OCI-LY1 (cell line): ENCODE data around the gene TUBGCP2.

Experiments
- H2AFZ ChIP-seq: fragments of 200-600 bp; sonication (generic), shearing (Covaris generic); 2 replicates; pipeline ENCODE4 v1.6.0; 2014; ENCODE audit warnings: antibody characterized with exemption, mild to moderate bottlenecking, low read length
- H3F3A ChIP-seq: fragments of 200-600 bp; sonication (generic), shearing (Covaris generic); 2 replicates; pipeline ENCODE4 v1.6.0; 2014; ENCODE audit warnings: mild to moderate bottlenecking, antibody characterized with exemption, low read length, moderate library complexity; ENCODE audit not compliant: insufficient read depth
- H3K27ac ChIP-seq: fragments of 200-600 bp; sonication (generic); 2 replicates; pipeline ENCODE4 v1.5.1; 2014; ENCODE audit warnings: low read length, mixed run types, mild to moderate bottlenecking, low read depth; ENCODE audit not compliant: poor library complexity, severe bottlenecking
- H3K27me3 ChIP-seq: fragments of 200-600 bp; sonication (generic); 2 replicates; pipeline ENCODE4 v1.6.0; 2014; ENCODE audit warnings: antibody characterized with exemption, mild to moderate bottlenecking, low read length, moderate library complexity; ENCODE audit not compliant: insufficient read depth
- H3K36me3 ChIP-seq: fragments of 200-600 bp; sonication (generic); 2 replicates; pipeline ENCODE4 v1.6.1; 2014; ENCODE audit warnings: mild to moderate bottlenecking, antibody characterized with exemption, low read length, moderate library complexity, mixed read lengths; ENCODE audit not compliant: insufficient read depth
- H3K4me1 ChIP-seq: fragments of 200-600 bp; sonication (generic); 2 replicates; pipeline ENCODE4 v1.5.1; 2014; ENCODE audit warnings: mild to moderate bottlenecking, low read length, moderate library complexity; ENCODE audit not compliant: insufficient read depth, severe bottlenecking
- H3K4me2 ChIP-seq: fragments of 200-600 bp; sonication (generic), shearing (Covaris generic); 2 replicates; pipeline ENCODE4 v1.6.1; 2014; ENCODE audit warnings: low read length
- H3K4me3 ChIP-seq: fragments of 200-600 bp; sonication (generic); 2 replicates; pipeline ENCODE4 v1.5.1; 2014; ENCODE audit warnings: low read length, low read depth, mild to moderate bottlenecking, mixed read lengths; ENCODE audit not compliant: poor library complexity, severe bottlenecking
- H3K79me2 ChIP-seq: fragments of 200-600 bp; shearing (Covaris generic); 2 replicates; pipeline ENCODE4 v1.6.1; 2016; ENCODE audit warnings: mixed run types, low read length, mixed read lengths; ENCODE audit not compliant: insufficient read depth
- H3K9ac ChIP-seq: fragments of 200-600 bp; sonication (generic), shearing (Covaris generic); 2 replicates; pipeline ENCODE4 v1.6.1; 2014; ENCODE audit warnings: mild to moderate bottlenecking, low read length, mixed read lengths
- H3K9me2 ChIP-seq: fragments of 200-600 bp; sonication (generic), shearing (Covaris generic); 2 replicates; pipeline ENCODE4 v1.6.1; 2014; ENCODE audit warnings: low read depth, mild to moderate bottlenecking, low read length, mixed read lengths
- H3K9me3 ChIP-seq: fragments of 200-600 bp; shearing (Covaris generic); 2 replicates; pipeline ENCODE4 v1.6.1; 2014; ENCODE audit warnings: low read length, mixed read lengths
- H4K20me1 ChIP-seq: fragments of 200-600 bp; sonication (generic), shearing (Covaris generic); 2 replicates; pipeline ENCODE4 v1.6.0; 2016; ENCODE audit warnings: mild to moderate bottlenecking, low read length; ENCODE audit not compliant: insufficient read depth
- EZH2 ChIP-seq: fragments of 200-600 bp; sonication (generic), shearing (Covaris generic); IDR thresholded peaks from 2 replicates; pipeline ENCODE4 v1.8.0; 2017; ENCODE audit warnings: borderline replicate concordance, mixed run types, mild to moderate bottlenecking, antibody characterized with exemption, low read length, moderate library complexity, mixed read lengths
- TF ChIP-seq, protein P1 (sequence below): fragments of 200-600 bp; sonication (generic), shearing (Covaris generic); IDR thresholded peaks from 2 replicates; pipeline ENCODE4 v1.5.1; 2017; ENCODE audit warnings: mild to moderate bottlenecking, antibody characterized with exemption, low read length, moderate library complexity, mixed read lengths

TUBGCP2 gene

DNA sequence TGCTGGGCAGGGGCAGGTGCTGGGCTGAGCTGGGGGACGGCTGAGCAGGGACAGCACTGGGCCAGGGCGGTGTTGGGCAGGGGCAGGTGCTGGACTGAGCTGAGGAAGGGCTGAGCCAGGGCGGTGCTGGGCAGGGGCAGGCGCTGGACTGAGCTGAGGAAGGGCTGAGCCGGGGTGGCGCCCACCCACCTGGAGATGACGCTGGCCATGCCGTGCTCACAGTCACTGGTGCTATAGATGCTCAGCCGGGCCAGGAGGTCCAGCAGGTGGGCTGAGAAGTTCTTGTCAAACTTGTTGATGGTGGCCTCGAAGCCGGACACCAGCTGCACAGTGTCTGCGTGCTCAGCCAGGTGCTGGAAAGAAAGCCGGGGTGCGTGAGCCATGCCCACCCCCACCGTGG lies 27.6 kb downstream of the TUBGCP2 start:
- TF ChIP-seq, protein P1, sequence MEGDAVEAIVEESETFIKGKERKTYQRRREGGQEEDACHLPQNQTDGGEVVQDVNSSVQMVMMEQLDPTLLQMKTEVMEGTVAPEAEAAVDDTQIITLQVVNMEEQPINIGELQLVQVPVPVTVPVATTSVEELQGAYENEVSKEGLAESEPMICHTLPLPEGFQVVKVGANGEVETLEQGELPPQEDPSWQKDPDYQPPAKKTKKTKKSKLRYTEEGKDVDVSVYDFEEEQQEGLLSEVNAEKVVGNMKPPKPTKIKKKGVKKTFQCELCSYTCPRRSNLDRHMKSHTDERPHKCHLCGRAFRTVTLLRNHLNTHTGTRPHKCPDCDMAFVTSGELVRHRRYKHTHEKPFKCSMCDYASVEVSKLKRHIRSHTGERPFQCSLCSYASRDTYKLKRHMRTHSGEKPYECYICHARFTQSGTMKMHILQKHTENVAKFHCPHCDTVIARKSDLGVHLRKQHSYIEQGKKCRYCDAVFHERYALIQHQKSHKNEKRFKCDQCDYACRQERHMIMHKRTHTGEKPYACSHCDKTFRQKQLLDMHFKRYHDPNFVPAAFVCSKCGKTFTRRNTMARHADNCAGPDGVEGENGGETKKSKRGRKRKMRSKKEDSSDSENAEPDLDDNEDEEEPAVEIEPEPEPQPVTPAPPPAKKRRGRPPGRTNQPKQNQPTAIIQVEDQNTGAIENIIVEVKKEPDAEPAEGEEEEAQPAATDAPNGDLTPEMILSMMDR, result no peak
- no peak for TF ChIP-seq EZH2
- no peak overlapping the region for H3K4me2 ChIP-seq
- H3K36me3 ChIP-seq, result peaks cover 50% of the 10 kb centered on the region
- H3K27ac ChIP-seq, result no peak overlapping the region
- H3K79me2 ChIP-seq, result no peaks in the 10 kb centered on the region
- H3F3A ChIP-seq, result no peaks in the 10 kb centered on the region
- H3K27me3 ChIP-seq, result no peaks in the 10 kb centered on the region
- H3K9ac ChIP-seq, result no peak overlapping the region
- peaks cover 7% of the 10 kb centered on the region for H3K4me1 ChIP-seq
- H3K9me3 ChIP-seq, result no peaks in the 10 kb centered on the region
- H3K9me2 ChIP-seq, result no peaks in the 10 kb centered on the region
- H2AFZ ChIP-seq, result no peak overlapping the region
- H4K20me1 ChIP-seq, result no peaks in the 10 kb centered on the region
- no peak overlapping the region for H3K4me3 ChIP-seq

DNA sequence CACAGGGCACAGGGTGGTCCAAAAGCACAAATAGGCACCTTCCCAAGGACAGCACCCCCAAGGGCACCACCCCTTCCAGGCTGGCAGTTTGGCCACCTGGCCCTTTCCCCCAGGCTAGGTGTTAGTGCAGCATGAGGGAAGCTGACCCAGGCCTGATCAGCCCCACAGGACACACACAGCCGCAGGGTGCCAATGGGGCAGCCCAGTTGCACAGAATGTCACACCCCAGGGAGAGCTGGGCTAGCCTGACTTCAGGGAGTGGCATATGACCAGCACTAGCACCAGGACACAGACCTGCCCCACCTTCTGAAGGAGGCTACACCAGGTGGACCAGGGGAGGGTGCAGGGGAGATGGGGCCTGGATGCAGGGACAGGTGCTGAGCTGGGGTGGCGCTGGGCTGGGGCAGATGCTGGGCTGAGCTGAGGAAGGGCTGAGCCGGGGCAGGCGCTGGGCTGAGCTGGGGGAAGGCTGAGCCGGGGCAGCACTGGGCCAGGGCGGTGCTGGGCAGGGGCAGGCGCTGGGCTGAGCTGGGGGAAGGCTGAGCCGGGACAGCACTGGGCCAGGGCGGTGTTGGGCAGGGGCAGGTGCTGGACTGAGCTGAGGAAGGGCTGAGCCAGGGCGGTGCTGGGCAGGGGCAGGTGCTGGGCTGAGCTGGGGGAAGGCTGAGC lies 28.1 kb downstream of the TUBGCP2 start:
- no peak overlapping the region for H3K4me2 ChIP-seq
- H3K9me3 ChIP-seq, result no peaks in the 10 kb centered on the region
- no peak overlapping the region for H2AFZ ChIP-seq
- H3K4me3 ChIP-seq, result no peak overlapping the region
- H3F3A ChIP-seq, result no peaks in the 10 kb centered on the region
- H4K20me1 ChIP-seq, result no peaks in the 10 kb centered on the region
- H3K36me3 ChIP-seq, result peaks cover 45% of the 10 kb centered on the region
- no peaks in the 10 kb centered on the region for H3K27me3 ChIP-seq
- no peak overlapping the region for H3K9ac ChIP-seq
- no peaks in the 10 kb centered on the region for H3K79me2 ChIP-seq
- no peaks in the 10 kb centered on the region for H3K9me2 ChIP-seq
- H3K4me1 ChIP-seq, result peaks cover 7% of the 10 kb centered on the region
- H3K27ac ChIP-seq, result no peak overlapping the region
- TF ChIP-seq EZH2, result no peak
- TF ChIP-seq, protein P1, result no peak

DNA sequence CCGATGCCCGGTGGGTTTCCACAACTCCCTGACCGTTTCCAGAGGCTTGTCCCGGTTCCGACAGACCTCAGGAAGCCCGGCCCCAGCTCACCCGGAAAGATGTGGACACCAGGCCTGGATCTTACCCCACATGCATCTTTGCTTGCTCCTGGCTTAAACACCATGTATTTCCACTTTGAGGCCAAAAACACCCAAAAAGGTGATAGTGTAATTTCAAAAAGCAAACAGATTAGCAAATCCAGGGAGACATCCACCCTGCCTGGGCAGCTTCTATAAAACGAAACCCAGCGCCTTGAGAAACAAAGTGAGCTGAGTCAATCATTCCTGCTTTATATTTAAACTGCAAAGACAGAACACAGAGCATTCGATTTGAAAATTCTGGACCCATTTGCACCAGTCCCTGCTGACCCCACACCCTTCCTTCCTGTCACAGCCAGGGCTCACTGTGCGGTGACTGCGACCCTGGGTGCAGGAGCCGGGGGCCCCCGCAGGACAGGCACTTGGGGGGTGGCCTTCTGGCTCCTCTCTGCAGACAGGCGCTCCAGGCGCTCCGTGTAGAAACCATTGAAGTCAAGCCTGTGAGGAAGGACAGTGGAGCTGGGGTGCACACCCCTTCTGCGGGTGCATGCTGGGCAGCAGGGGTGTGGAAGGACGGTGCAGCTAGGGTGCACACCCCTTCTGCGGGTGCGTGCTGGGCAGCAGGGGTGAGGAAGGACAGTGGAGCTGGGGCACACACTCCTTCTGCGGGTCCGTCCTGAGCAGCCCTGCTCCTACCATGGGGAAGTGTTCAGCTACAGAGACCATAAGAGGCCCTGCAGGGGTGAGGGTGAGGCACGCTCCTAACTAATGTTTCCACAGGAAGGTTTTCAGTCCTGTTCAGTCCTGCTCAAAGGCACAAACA lies 29.1 kb downstream of the TUBGCP2 start:
- H3K9me2 ChIP-seq, result no peaks in the 10 kb centered on the region
- no peak overlapping the region for H3K4me2 ChIP-seq
- no peak overlapping the region for H2AFZ ChIP-seq
- H3K4me3 ChIP-seq, result no peak overlapping the region
- H3F3A ChIP-seq, result no peaks in the 10 kb centered on the region
- no peaks in the 10 kb centered on the region for H3K9me3 ChIP-seq
- no peaks in the 10 kb centered on the region for H4K20me1 ChIP-seq
- H3K79me2 ChIP-seq, result no peaks in the 10 kb centered on the region
- TF ChIP-seq, protein P1, result no peak
- TF ChIP-seq EZH2, result no peak
- H3K4me1 ChIP-seq, result peaks cover 13% of the 10 kb centered on the region
- peaks cover 36% of the 10 kb centered on the region for H3K36me3 ChIP-seq
- no peaks in the 10 kb centered on the region for H3K27me3 ChIP-seq
- H3K27ac ChIP-seq, result no peak overlapping the region
- no peak overlapping the region for H3K9ac ChIP-seq
